Liver (tissue), 9 donors: Measurements from ENCODE around the gene ZNF629. TPM values are rescaled to one million over a fixed set of nuclear protein-coding genes. Genes with fewer than 3 reads are reported as not detected.

Experiments used
- DNase-seq: peaks from one replicate; pipeline ENCODE4 v3.0.0-alpha.2; 2017; ENCODE audit warnings: low spot score
- H3K27ac ChIP-seq, 2 donors: one replicate each; pipeline ENCODE4 v1.7.0; 2013; ENCODE audit warnings: inconsistent platforms in 2 of 2, low read length in 2 of 2, control low read depth in 1 of 2, low read depth in 1 of 2, mild to moderate bottlenecking in 1 of 2
- H3K27me3 ChIP-seq, 4 donors: one replicate each; pipeline versions ENCODE4 v1.6.1 to v1.7.0; 2013; ENCODE audit warnings: low read length in 3 of 4, inconsistent platforms in 1 of 4, mild to moderate bottlenecking in 1 of 4, moderate library complexity in 1 of 4; ENCODE audit not compliant: control insufficient read depth in 4 of 4, insufficient read depth in 4 of 4
- H3K36me3 ChIP-seq, 4 donors: one replicate each; pipeline versions ENCODE4 v1.6.1 to v1.7.0; 2013; ENCODE audit warnings: low read length in 3 of 4, mild to moderate bottlenecking in 3 of 4, low read depth in 1 of 4, moderate library complexity in 1 of 4; ENCODE audit not compliant: control insufficient read depth in 4 of 4, insufficient read depth in 3 of 4
- H3K4me1 ChIP-seq, 4 donors: one replicate each; pipeline versions ENCODE4 v1.6.1 to v1.7.0; 2013; ENCODE audit warnings: low read length in 3 of 4, mild to moderate bottlenecking in 3 of 4, moderate library complexity in 1 of 4; ENCODE audit not compliant: control insufficient read depth in 4 of 4, insufficient read depth in 4 of 4
- H3K4me3 ChIP-seq, 3 donors: one replicate each; pipeline versions ENCODE4 v1.6.1 to v1.7.0; 2013; ENCODE audit warnings: low read length in 3 of 3, control low read depth in 1 of 3, low read depth in 1 of 3, mild to moderate bottlenecking in 1 of 3
- H3K9ac ChIP-seq, 2 donors: one replicate each; pipeline ENCODE4 v1.7.0; 2013; ENCODE audit warnings: low read length in 2 of 2, mild to moderate bottlenecking in 2 of 2, moderate library complexity in 2 of 2, control low read depth in 1 of 2, low read depth in 1 of 2
- H3K9me3 ChIP-seq, 4 donors: one replicate each; pipeline versions ENCODE4 v1.6.1 to v1.7.0; 2013; ENCODE audit warnings: low read length in 3 of 4; ENCODE audit not compliant: control insufficient read depth in 4 of 4
- ATF3 ChIP-seq: IDR thresholded peaks from 2 replicates; pipeline ENCODE4 v1.6.1; 2016; ENCODE audit warnings: antibody characterized with exemption
- FOXA1 ChIP-seq: IDR thresholded peaks from 2 replicates; pipeline ENCODE4 v1.6.1; 2016; ENCODE audit warnings: antibody characterized with exemption
- FOXA2 ChIP-seq: IDR thresholded peaks from 2 replicates; pipeline ENCODE4 v1.6.1; 2016; ENCODE audit warnings: antibody characterized with exemption
- HNF4G ChIP-seq: IDR thresholded peaks from 2 replicates; pipeline ENCODE4 v1.6.1; 2016; ENCODE audit warnings: antibody characterized with exemption
- JUND ChIP-seq, 2 donors: IDR thresholded peaks; 2 replicates each; pipeline ENCODE4 v1.6.1; 2016; ENCODE audit warnings: antibody characterized with exemption in 2 of 2
- NR2F2 ChIP-seq: IDR thresholded peaks from 2 replicates; pipeline ENCODE4 v1.6.1; 2016; ENCODE audit warnings: antibody characterized with exemption
- RXRA ChIP-seq, 2 donors: IDR thresholded peaks; 2 replicates each; pipeline ENCODE4 v1.6.1; 2017 to 2018; ENCODE audit warnings: antibody characterized with exemption in 2 of 2, mild to moderate bottlenecking in 1 of 2
- SP1 ChIP-seq: IDR thresholded peaks from 2 replicates; pipeline ENCODE4 v1.6.1; 2018; ENCODE audit warnings: antibody characterized with exemption, mild to moderate bottlenecking
- YY1 ChIP-seq: IDR thresholded peaks from 2 replicates; pipeline ENCODE4 v1.6.1; 2016; ENCODE audit warnings: antibody characterized with exemption, mild to moderate bottlenecking
- WGBS: extraction: QIAGEN DNeasy Blood & Tissue Kit; methylation state at CpG from one replicate; pipeline ENCODE4 v1.1.7; 2013; 5-methylcytosine and 5-hydroxymethylcytosine counted together
- polyA plus RNA-seq, 2 donors: library from polyadenylated mRNA; stranded (reverse) in 1 of 2; unstranded in 1 of 2; fragments of 200-250 nt in 1 of 2; fragments of >200 nt in 1 of 2; fragmentation: Nextera tagmentation in 1 of 2; extraction: Ambion mirVana in 1 of 2; gene quantifications; one replicate each; pipeline versions ENCODE4 v1.2.1 to v1.2.3, GENCODE V29; 2013 to 2015
- total RNA-seq, 2 donors: library from RNA; depleted of rRNA; stranded (reverse); fragments of >200 nt; gene quantifications; one replicate each; pipeline ENCODE4 v1.2.3, GENCODE V29; 2014
- TF ChIP-seq, protein P1 (sequence below): fragments of 150-350 bp; IDR thresholded peaks from 2 replicates; pipeline ENCODE4 v1.5.1; 2017; ENCODE audit warnings: improper control_type of control experiment, low read depth, low read length; ENCODE audit not compliant: missing input control
- TF ChIP-seq, protein P2 (sequence below): IDR thresholded peaks from 2 replicates; pipeline ENCODE4 v1.6.1; 2016; ENCODE audit warnings: antibody characterized with exemption
- TF ChIP-seq, protein P3 (sequence below): IDR thresholded peaks from 2 replicates; pipeline ENCODE4 v1.6.1; 2016; ENCODE audit warnings: antibody characterized with exemption
- TF ChIP-seq, protein P4 (sequence below): IDR thresholded peaks from 2 replicates; pipeline ENCODE4 v1.6.1; 2016; ENCODE audit warnings: antibody characterized with exemption, mild to moderate bottlenecking
- donor health status: healthy.
- donor health status: healthy.
- donor health status: healthy.
- donor health status: healthy.
- donor health status: healthy.

Gene ZNF629
- total and polyA plus RNA-seq, 4 donors = 0.86 to 4.2 (median 3.4) TPM

DNA sequence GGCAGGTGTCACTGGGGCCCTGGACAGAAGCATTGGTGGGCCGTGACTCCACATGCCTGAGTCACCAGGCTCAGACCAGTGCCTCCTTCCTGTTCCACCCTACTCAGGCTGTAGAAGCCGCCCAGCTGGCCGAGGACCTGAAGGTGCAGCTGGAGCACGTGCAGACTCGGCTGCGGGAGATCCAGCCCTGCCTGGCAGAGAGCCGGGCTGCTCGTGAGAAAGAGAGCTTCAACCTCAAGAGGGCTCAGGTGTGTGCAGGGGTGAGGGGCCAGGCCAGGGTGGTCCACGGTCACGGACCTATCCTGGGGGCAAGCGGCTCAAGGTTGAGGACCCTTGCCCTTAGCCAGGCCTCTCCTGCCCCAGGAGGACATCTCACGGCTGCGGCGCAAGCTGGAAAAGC lies 15.3 kb downstream of the ZNF629 start (continued):
- no peak for TF ChIP-seq ATF3
- no peak for TF ChIP-seq NR2F2
- TF ChIP-seq, protein P1, sequence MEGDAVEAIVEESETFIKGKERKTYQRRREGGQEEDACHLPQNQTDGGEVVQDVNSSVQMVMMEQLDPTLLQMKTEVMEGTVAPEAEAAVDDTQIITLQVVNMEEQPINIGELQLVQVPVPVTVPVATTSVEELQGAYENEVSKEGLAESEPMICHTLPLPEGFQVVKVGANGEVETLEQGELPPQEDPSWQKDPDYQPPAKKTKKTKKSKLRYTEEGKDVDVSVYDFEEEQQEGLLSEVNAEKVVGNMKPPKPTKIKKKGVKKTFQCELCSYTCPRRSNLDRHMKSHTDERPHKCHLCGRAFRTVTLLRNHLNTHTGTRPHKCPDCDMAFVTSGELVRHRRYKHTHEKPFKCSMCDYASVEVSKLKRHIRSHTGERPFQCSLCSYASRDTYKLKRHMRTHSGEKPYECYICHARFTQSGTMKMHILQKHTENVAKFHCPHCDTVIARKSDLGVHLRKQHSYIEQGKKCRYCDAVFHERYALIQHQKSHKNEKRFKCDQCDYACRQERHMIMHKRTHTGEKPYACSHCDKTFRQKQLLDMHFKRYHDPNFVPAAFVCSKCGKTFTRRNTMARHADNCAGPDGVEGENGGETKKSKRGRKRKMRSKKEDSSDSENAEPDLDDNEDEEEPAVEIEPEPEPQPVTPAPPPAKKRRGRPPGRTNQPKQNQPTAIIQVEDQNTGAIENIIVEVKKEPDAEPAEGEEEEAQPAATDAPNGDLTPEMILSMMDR = no peak
- TF ChIP-seq FOXA2 = no peak
- TF ChIP-seq HNF4G = no peak

- Histone ChIP-seq H3K9ac (no peak overlapping the region), H3K27ac (no peak overlapping the region), H3K4me1 (peaks cover 0 to 3% (median under 1%) of the 10 kb centered on the region in 4 donors), H3K36me3 (peaks cover 41 to 92% (median 74%) of the 10 kb centered on the region in 4 donors), H3K27me3 (no peaks in the 10 kb centered on the region), H3K4me3 (no peak overlapping the region), H3K9me3 (no peaks in the 10 kb centered on the region)
- WGBS = 96% methylated on average over 17 of the region's 17 CpGs
- TF ChIP-seq YY1 (no peak), FOXA1 (no peak), ATF3 (no peak)
- no peak for DNase-seq
Measured at GRCh38 chr16:30769379-30770089, 17.5 kb downstream of the ZNF629 start.

DNA sequence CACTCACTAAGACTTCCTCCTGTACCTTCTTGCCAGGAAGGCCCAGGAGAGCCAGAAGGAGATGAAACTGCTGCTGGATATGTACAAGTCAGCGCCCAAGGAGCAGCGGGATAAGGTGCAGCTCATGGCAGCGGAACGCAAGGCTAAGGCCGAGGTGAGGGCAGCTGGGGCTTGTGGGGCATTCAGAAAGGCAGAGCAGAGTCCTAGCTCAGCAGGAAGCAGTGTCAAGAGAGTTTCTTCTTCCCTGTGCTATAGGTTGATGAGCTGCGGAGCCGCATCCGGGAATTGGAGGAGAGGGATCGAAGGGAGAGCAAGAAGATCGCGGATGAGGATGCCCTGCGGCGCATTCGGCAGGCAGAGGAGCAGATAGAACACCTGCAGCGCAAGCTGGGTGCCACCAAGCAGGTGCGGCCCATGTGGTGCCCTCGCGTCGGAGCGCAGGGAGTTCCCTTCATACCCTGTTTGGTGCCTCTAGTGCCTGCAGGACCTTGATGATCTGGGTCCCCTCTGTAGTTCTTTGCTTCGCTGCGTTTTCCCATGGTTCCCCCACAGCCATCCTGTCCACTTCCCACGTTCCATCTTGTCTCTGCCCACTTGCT lies 18.3 kb downstream of the ZNF629 start:
- H3K27me3 ChIP-seq = no peaks in the 10 kb centered on the region
- no peak overlapping the region for H3K4me3 ChIP-seq
- H3K27ac ChIP-seq = no peak overlapping the region
- 96% methylated on average over 23 of the region's 23 CpGs for WGBS
- H3K9me3 ChIP-seq = no peaks in the 10 kb centered on the region
- TF ChIP-seq, protein P2, sequence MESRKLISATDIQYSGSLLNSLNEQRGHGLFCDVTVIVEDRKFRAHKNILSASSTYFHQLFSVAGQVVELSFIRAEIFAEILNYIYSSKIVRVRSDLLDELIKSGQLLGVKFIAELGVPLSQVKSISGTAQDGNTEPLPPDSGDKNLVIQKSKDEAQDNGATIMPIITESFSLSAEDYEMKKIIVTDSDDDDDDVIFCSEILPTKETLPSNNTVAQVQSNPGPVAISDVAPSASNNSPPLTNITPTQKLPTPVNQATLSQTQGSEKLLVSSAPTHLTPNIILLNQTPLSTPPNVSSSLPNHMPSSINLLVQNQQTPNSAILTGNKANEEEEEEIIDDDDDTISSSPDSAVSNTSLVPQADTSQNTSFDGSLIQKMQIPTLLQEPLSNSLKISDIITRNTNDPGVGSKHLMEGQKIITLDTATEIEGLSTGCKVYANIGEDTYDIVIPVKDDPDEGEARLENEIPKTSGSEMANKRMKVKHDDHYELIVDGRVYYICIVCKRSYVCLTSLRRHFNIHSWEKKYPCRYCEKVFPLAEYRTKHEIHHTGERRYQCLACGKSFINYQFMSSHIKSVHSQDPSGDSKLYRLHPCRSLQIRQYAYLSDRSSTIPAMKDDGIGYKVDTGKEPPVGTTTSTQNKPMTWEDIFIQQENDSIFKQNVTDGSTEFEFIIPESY = no peak
- TF ChIP-seq FOXA1 = no peak
- TF ChIP-seq, protein P3, sequence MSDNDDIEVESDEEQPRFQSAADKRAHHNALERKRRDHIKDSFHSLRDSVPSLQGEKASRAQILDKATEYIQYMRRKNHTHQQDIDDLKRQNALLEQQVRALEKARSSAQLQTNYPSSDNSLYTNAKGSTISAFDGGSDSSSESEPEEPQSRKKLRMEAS = no peak
- no peak for TF ChIP-seq JUND (IDR thresholded peaks at IDR 0.05)
- TF ChIP-seq NR2F2 = no peak
- TF ChIP-seq ATF3 = no peak
- TF ChIP-seq, protein P4, sequence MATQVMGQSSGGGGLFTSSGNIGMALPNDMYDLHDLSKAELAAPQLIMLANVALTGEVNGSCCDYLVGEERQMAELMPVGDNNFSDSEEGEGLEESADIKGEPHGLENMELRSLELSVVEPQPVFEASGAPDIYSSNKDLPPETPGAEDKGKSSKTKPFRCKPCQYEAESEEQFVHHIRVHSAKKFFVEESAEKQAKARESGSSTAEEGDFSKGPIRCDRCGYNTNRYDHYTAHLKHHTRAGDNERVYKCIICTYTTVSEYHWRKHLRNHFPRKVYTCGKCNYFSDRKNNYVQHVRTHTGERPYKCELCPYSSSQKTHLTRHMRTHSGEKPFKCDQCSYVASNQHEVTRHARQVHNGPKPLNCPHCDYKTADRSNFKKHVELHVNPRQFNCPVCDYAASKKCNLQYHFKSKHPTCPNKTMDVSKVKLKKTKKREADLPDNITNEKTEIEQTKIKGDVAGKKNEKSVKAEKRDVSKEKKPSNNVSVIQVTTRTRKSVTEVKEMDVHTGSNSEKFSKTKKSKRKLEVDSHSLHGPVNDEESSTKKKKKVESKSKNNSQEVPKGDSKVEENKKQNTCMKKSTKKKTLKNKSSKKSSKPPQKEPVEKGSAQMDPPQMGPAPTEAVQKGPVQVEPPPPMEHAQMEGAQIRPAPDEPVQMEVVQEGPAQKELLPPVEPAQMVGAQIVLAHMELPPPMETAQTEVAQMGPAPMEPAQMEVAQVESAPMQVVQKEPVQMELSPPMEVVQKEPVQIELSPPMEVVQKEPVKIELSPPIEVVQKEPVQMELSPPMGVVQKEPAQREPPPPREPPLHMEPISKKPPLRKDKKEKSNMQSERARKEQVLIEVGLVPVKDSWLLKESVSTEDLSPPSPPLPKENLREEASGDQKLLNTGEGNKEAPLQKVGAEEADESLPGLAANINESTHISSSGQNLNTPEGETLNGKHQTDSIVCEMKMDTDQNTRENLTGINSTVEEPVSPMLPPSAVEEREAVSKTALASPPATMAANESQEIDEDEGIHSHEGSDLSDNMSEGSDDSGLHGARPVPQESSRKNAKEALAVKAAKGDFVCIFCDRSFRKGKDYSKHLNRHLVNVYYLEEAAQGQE = no peak
- no peak for TF ChIP-seq RXRA (IDR thresholded peaks at IDR 0.05)
- no peak for TF ChIP-seq HNF4G
- no peak for TF ChIP-seq FOXA2
- no peak for TF ChIP-seq SP1
- TF ChIP-seq, protein P1 = no peak
- DNase-seq = no peak
- peaks cover 44 to 95% (median 78%) of the 10 kb centered on the region in 4 donors for H3K36me3 ChIP-seq
- no peak overlapping the region for H3K9ac ChIP-seq
- peaks cover 0 to 7% (median 2%) of the 10 kb centered on the region in 4 donors for H3K4me1 ChIP-seq
